HFFc6 (cell line): ENCODE measurements around the gene KLHL29. TPM values are rescaled to one million over a fixed set of nuclear protein-coding genes. Genes with fewer than 3 reads are reported as not detected.

Experiments
- DNase-seq: peaks from one replicate; pipeline ENCODE4 v3.0.0-alpha.2; 2018
- H3K27ac Mint-ChIP-seq: 2 replicates; pipeline ENCODE4 v1.8.0; 2020; ENCODE audit warnings: mild to moderate bottlenecking, mixed read lengths
- H3K27me3 Mint-ChIP-seq: 2 replicates; pipeline ENCODE4 v1.8.0; 2021; ENCODE audit warnings: mild to moderate bottlenecking, moderate library complexity, mixed read lengths; ENCODE audit not compliant: insufficient read depth
- H3K36me3 Mint-ChIP-seq: 2 replicates; pipeline ENCODE4 v1.8.0; 2021; ENCODE audit warnings: low read depth, mixed read lengths
- H3K4me1 Mint-ChIP-seq: 2 replicates; pipeline ENCODE4 v1.8.0; 2020; ENCODE audit warnings: low read depth, mixed read lengths
- H3K4me3 Mint-ChIP-seq: 2 replicates; pipeline ENCODE4 v1.8.0; 2020; ENCODE audit warnings: mild to moderate bottlenecking, moderate library complexity, mixed read lengths
- H3K9me3 Mint-ChIP-seq: 2 replicates; pipeline ENCODE4 v1.8.0; 2020; ENCODE audit warnings: mild to moderate bottlenecking, mixed read lengths
- CTCF ChIP-seq: fragments of 200-600 bp; sonication (generic); IDR thresholded peaks from 2 replicates; pipeline ENCODE4 v1.5.0; 2021; ENCODE audit warnings: antibody characterized with exemption, mild to moderate bottlenecking
- total RNA-seq, 6 experiments: library from RNA; stranded (reverse); fragmentation: NEBNext Ultra II Directional; extraction: Animal tissue kit (Norgen Biotek cat#: 25700); gene quantifications; 2 replicates in 1 of 6; 3 replicates in 5 of 6; pipeline ENCODE4 v1.2.3, GENCODE V29; 2021

KLHL29 gene
- total RNA-seq, 6 experiments from 2014 or later, result 7.4 to 9.7 (median 8.6) TPM

GRCh38 chr2:23367760-23368159, 17.2 kb upstream of the KLHL29 start:
- H3K4me1 Mint-ChIP-seq, result peaks cover 37% of the 10 kb centered on the region
- DNase-seq, result peak; percentile 21
- no peak overlapping the region; the same call in 1 of the 2 replicates for H3K27ac Mint-ChIP-seq
- H3K9me3 Mint-ChIP-seq, result no peaks in the 10 kb centered on the region
- H3K4me3 Mint-ChIP-seq, result peak overlapping the region; percentile 16; the same call in 1 of the 2 replicates
- peaks cover 5% of the 10 kb centered on the region; the same call in 1 of the 2 replicates for H3K36me3 Mint-ChIP-seq
- no peak for TF ChIP-seq CTCF
- peaks cover 10% of the 10 kb centered on the region for H3K27me3 Mint-ChIP-seq

GRCh38 chr2:23373666-23374065, 11.3 kb upstream of the KLHL29 start:
- no peak overlapping the region for H3K27ac Mint-ChIP-seq
- H3K4me3 Mint-ChIP-seq, result no peak overlapping the region
- H3K9me3 Mint-ChIP-seq, result no peaks in the 10 kb centered on the region
- peaks cover 25% of the 10 kb centered on the region for H3K4me1 Mint-ChIP-seq
- DNase-seq, result no peak
- H3K36me3 Mint-ChIP-seq, result peaks cover 5% of the 10 kb centered on the region; the same call in 1 of the 2 replicates
- TF ChIP-seq CTCF, result no peak
- peaks cover 20% of the 10 kb centered on the region for H3K27me3 Mint-ChIP-seq

DNA sequence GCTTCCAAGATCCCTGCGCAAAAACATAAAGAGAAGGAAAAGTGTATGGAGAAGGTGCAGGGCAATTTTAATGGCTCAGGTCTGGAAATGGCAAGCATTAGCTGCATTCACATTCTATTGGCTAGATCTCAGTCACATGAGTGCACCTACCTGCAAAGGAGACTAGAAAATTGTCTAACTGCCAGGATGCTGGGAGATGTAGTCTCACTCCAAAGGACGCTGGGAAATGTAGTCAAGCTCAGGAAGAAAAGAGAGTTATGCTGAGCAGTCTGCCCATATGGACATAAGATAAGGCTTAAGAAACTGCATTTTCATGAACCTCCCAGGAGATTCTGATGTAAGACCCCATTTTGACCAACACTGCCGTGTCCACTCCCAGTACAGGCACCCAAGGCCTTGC, 9.5 kb upstream of the KLHL29 start:
- H3K27ac Mint-ChIP-seq, result no peak overlapping the region
- H3K27me3 Mint-ChIP-seq, result peaks cover 20% of the 10 kb centered on the region
- peaks cover 29% of the 10 kb centered on the region for H3K4me1 Mint-ChIP-seq
- no peaks in the 10 kb centered on the region for H3K9me3 Mint-ChIP-seq
- DNase-seq, result no peak
- H3K4me3 Mint-ChIP-seq, result no peak overlapping the region
- peaks cover 5% of the 10 kb centered on the region; the same call in 1 of the 2 replicates for H3K36me3 Mint-ChIP-seq
- TF ChIP-seq CTCF, result no peak

GRCh38 chr2:23376075-23376474, 8.9 kb upstream of the KLHL29 start:
- no peak for DNase-seq
- H3K4me1 Mint-ChIP-seq, result peaks cover 36% of the 10 kb centered on the region
- no peak overlapping the region for H3K27ac Mint-ChIP-seq
- H3K9me3 Mint-ChIP-seq, result no peaks in the 10 kb centered on the region
- H3K27me3 Mint-ChIP-seq, result peaks cover 20% of the 10 kb centered on the region
- peaks cover 5% of the 10 kb centered on the region; the same call in 1 of the 2 replicates for H3K36me3 Mint-ChIP-seq
- TF ChIP-seq CTCF, result no peak
- H3K4me3 Mint-ChIP-seq, result no peak overlapping the region

- no peak for DNase-seq
- Mint-ChIP-seq H3K9me3 (no peaks in the 10 kb centered on the region), H3K36me3 (peaks cover 5% of the 10 kb centered on the region; the same call in 1 of the 2 replicates), H3K27ac (no peak overlapping the region), H3K27me3 (peaks cover 17% of the 10 kb centered on the region), H3K4me3 (no peak overlapping the region), H3K4me1 (peaks cover 43% of the 10 kb centered on the region)
- TF ChIP-seq CTCF, result no peak
These were observed 8.0 kb upstream of the KLHL29 start for GRCh38 chr2:23376972-23377371.

DNA sequence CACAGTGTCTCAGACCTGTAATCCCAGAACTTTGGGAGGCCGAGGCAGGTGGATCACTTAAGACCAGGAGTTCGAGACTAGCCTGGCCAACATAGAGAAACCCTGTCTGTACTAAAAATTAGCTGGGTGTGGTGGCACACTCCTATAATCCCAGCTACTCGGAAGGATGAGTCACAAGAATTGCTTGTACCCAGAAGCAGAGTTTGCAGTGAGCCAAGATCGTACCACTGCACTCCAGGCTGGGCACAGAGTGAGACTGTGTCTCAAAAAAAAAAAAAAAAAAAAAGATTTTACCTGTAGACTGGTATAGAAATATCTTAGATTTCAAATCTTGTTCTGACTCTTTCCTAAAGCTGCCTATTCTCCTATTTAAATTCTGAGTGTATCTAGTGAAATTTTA, 7.2 kb upstream of the KLHL29 start:
- Mint-ChIP-seq H3K27ac (no peak overlapping the region), H3K4me1 (peaks cover 43% of the 10 kb centered on the region), H3K4me3 (no peak overlapping the region), H3K36me3 (peaks cover 5% of the 10 kb centered on the region; the same call in 1 of the 2 replicates), H3K27me3 (peaks cover 13% of the 10 kb centered on the region), H3K9me3 (no peaks in the 10 kb centered on the region)
- no peak for TF ChIP-seq CTCF
- no peak for DNase-seq
